HepG2 (cell line): ENCODE measurements around the gene CCT7. TPM values are rescaled to one million over a fixed set of nuclear protein-coding genes. Genes with fewer than 3 reads are reported as not detected.

ENCODE experiments used
- DPF2 ChIP-seq: sonication (generic); formaldehyde crosslinking; IDR thresholded peaks from 2 replicates; pipeline ENCODE4 v1.4.0; 2020; ENCODE audit warnings: mild to moderate bottlenecking, low read depth, missing genetic modification reagents, borderline replicate concordance
- ETV5 ChIP-seq: IDR thresholded peaks from 2 replicates; pipeline ENCODE4 v1.6.1; 2018; ENCODE audit warnings: missing biosample characterization, missing genetic modification reagents, inconsistent platforms, borderline replicate concordance
- NCOR1 ChIP-seq: fragments of 200-600 bp; sonication (generic); IDR thresholded peaks from 2 replicates; pipeline ENCODE4 v1.7.0; 2017; ENCODE audit warnings: antibody characterized with exemption, low read length, borderline replicate concordance
- NR2F2 ChIP-seq: IDR thresholded peaks from 2 replicates; pipeline ENCODE4 v1.6.1; 2012; ENCODE audit warnings: low read depth, inconsistent platforms, borderline replicate concordance
- STAT5B ChIP-seq: sonication (generic); formaldehyde crosslinking; IDR thresholded peaks from 2 replicates; pipeline ENCODE4 v1.4.0; 2020; ENCODE audit warnings: missing genetic modification reagents
- TP53 ChIP-seq: sonication (generic); formaldehyde crosslinking; conservative IDR thresholded peaks from 2 replicates; pipeline ENCODE4 v1.4.0; 2020; ENCODE audit warnings: missing genetic modification reagents
- ZBTB38 ChIP-seq: sonication (generic); formaldehyde crosslinking; IDR thresholded peaks from 2 replicates; pipeline ENCODE4 v1.5.1; 2020; ENCODE audit warnings: mild to moderate bottlenecking, missing genetic modification reagents
- ZNF224 ChIP-seq: sonication (generic); formaldehyde crosslinking; IDR thresholded peaks from 2 replicates; pipeline ENCODE4 v1.5.0; 2020; ENCODE audit warnings: mild to moderate bottlenecking, missing genetic modification reagents
- ZNF292 ChIP-seq: sonication (generic); formaldehyde crosslinking; IDR thresholded peaks from 2 replicates; pipeline ENCODE4 v1.8.1; 2022; ENCODE audit warnings: mild to moderate bottlenecking, low read depth, missing genetic modification reagents, borderline replicate concordance
- ZNF768 ChIP-seq: sonication (generic); formaldehyde crosslinking; IDR thresholded peaks from 2 replicates; pipeline ENCODE4 v1.4.0; 2020; ENCODE audit warnings: missing genetic modification reagents
- polyA plus RNA-seq, 8 experiments: library from polyadenylated mRNA; depleted of rRNA in 3 of 8; stranded (reverse) in 7 of 8; unstranded in 1 of 8; fragments of >200 nt; fragmentation: Illumina TruSeq in 4 of 8; extraction: Trizol in 4 of 8; gene quantifications; 2 replicates each; pipeline versions ENCODE4 v1.2.1 to v1.2.3, GENCODE V29; 2011 to 2016; ENCODE audit warnings: low read depth in 4 of 8, missing spikeins in 1 of 8, mixed read lengths in 1 of 8; ENCODE audit not compliant: insufficient read depth in 1 of 8
- total RNA-seq, 5 experiments: library from RNA; depleted of rRNA; stranded (reverse); fragments of >200 nt; fragmentation: Illumina TruSeq; extraction: Trizol; gene quantifications; 2 replicates each; pipeline ENCODE4 v1.2.3, GENCODE V29; 2016; ENCODE audit warnings: low read depth in 1 of 5
- TF ChIP-seq, protein P1 (sequence below): sonication (generic); formaldehyde crosslinking; IDR thresholded peaks from 2 replicates; pipeline ENCODE4 v1.5.1; 2020; ENCODE audit warnings: mild to moderate bottlenecking, moderate library complexity, missing genetic modification reagents
- TF ChIP-seq, protein P2 (sequence below): sonication (generic); formaldehyde crosslinking; IDR thresholded peaks from 2 replicates; pipeline ENCODE4 v1.4.0; 2020; ENCODE audit warnings: mild to moderate bottlenecking, missing genetic modification reagents
- TF ChIP-seq, protein P3 (sequence below): sonication (generic); formaldehyde crosslinking; IDR thresholded peaks from 2 replicates; pipeline ENCODE4 v1.8.0; 2022; ENCODE audit warnings: missing genetic modification reagents, low read depth, mild to moderate bottlenecking, borderline replicate concordance
- TF ChIP-seq, protein P4 (sequence below): sonication (generic); formaldehyde crosslinking; IDR thresholded peaks from 2 replicates; pipeline ENCODE4 v1.4.0; 2020; ENCODE audit warnings: mild to moderate bottlenecking, missing genetic modification reagents

Gene CCT7
- total and polyA plus RNA-seq, 2 of the 13 experiments (the other 11 are each of a cell fraction or from before 2014, with no cell fraction given) = 347 to 517 TPM

DNA sequence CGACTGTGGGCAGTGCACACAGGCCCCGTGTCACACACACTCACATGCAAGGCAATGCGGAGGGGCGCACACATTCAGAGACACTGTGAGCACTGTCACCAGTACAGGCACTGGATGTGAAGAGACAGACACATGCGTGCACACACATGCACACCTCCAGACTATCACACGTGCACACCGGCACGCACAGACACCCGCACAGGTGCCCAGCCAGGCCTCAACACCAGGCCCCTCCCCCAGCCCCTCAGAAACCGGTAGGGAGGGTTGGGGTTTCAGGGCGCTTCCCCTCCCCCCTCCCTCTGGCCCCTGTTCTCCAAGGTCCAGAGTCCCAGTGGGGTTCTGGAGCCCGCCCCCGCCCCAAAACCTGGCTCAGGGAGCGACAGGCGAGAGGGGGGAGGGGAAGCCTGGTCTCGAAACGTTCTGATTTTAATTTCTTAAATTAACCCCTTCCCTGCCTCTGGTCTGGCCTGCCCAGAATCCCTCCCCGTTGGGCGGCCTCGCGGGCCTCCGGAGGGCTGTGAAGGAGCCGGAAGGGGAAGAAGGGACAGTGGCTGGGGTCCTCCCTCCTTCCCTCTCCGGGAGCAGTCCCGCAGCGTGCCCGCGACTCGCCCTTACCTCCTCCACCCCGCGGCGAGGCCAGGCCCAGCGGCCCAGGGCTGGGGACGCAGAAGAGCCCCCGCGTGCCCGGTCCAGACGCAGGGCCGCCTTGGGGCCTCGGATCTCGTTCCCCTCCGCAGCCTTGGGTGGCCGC lies 49.6 kb downstream of the CCT7 start (continued):
- TF ChIP-seq, protein P1, sequence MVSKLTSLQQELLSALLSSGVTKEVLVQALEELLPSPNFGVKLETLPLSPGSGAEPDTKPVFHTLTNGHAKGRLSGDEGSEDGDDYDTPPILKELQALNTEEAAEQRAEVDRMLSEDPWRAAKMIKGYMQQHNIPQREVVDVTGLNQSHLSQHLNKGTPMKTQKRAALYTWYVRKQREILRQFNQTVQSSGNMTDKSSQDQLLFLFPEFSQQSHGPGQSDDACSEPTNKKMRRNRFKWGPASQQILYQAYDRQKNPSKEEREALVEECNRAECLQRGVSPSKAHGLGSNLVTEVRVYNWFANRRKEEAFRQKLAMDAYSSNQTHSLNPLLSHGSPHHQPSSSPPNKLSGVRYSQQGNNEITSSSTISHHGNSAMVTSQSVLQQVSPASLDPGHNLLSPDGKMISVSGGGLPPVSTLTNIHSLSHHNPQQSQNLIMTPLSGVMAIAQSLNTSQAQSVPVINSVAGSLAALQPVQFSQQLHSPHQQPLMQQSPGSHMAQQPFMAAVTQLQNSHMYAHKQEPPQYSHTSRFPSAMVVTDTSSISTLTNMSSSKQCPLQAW (CRISPR knock-in tag) = no peak; the same call in 1 of the 2 replicates
- TF ChIP-seq ZNF224 (CRISPR knock-in tag) (0 out of 2 replicates have a peak, but pooled peaks have one; percentile 43), NR2F2 (no peak), NCOR1 (no peak), ZNF292 (0 out of 2 replicates have a peak, but pooled peaks have one; percentile 1), ZBTB38 (no peak), DPF2 (CRISPR knock-in tag) (no peak), STAT5B (CRISPR knock-in tag) (no peak), TP53 (CRISPR knock-in tag) (no peak), ZNF768 (CRISPR knock-in tag) (peak; percentile 62; the same call in 1 of the 2 replicates), ETV5 (CRISPR knock-in tag) (peak; percentile 8; the same call in 1 of the 2 replicates)
- TF ChIP-seq, protein P2, sequence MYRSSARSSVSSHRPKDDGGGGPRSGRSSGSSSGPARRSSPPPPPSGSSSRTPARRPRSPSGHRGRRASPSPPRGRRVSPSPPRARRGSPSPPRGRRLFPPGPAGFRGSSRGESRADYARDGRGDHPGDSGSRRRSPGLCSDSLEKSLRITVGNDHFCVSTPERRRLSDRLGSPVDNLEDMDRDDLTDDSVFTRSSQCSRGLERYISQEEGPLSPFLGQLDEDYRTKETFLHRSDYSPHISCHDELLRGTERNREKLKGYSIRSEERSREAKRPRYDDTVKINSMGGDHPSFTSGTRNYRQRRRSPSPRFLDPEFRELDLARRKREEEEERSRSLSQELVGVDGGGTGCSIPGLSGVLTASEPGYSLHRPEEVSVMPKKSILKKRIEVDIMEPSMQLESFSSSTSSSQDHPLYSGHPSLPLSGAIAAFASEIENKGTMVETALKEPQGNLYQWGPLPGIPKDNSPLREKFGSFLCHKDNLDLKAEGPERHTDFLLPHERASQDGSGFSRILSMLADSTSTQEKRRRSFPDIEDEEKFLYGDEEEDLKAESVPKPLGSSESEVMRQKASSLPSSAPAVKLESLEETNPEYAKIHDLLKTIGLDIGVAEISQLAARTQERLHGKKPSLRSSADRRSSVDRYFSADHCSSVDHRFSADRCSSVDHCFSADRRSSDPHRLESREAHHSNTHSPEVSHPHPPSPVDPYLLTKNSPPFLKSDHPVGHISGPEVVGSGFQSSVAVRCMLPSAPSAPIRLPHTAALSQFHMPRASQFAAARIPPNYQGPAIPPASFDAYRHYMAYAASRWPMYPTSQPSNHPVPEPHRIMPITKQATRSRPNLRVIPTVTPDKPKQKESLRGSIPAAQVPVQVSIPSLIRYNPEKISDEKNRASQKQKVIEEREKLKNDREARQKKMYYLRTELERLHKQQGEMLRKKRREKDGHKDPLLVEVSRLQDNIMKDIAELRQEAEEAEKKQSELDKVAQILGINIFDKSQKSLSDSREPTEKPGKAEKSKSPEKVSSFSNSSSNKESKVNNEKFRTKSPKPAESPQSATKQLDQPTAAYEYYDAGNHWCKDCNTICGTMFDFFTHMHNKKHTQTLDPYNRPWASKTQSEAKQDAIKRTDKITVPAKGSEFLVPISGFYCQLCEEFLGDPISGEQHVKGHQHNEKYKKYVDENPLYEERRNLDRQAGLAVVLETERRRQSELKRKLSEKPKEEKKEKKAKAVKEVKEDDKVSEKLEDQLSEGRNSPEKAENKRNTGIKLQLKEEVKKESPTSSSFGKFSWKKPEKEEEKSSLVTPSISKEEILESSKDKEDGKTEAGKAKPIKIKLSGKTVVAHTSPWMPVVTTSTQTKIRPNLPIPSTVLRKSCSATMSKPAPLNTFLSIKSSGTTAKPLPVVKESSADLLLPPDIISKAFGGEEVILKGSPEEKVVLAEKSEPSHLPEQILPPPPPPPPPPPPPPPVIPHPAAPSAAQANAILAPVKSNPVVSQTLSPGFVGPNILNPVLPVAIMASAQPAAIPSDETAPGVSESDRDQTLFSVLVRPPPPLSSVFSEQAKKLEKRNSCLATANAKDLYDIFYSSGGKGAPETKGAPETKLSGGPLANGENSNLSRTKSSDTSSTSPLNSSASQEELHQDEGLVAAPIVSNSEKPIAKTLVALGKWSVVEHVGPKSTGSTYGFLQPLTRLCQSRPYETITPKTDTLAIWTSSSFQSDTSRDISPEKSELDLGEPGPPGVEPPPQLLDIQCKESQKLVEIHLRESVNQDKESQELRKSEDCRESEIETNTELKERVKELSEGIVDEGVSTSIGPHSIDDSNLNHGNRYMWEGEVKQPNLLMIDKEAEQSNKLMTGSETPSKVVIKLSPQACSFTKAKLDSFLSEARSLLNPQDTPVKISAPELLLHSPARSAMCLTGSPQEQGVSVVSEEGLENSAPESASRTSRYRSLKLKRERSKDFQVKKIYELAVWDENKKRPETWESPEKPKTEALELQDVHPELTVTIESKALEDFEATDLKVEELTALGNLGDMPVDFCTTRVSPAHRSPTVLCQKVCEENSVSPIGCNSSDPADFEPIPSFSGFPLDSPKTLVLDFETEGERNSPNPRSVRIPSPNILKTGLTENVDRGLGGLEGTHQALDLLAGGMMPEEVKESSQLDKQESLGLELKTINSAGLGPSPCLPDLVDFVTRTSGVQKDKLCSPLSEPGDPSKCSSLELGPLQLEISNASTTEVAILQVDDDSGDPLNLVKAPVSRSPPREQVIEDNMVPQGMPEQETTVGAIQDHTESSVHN (CRISPR knock-in tag) = no peak
- TF ChIP-seq, protein P3, sequence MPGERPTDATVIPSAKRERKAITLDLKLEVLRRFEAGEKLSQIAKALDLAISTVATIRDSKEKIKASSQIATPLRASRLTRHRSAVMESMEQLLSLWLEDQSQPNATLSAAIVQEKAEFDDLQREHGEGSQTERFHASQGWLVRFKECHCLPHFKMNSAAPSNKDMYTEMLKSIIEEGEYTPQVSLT (CRISPR knock-in tag) = no peak
- TF ChIP-seq, protein P4, sequence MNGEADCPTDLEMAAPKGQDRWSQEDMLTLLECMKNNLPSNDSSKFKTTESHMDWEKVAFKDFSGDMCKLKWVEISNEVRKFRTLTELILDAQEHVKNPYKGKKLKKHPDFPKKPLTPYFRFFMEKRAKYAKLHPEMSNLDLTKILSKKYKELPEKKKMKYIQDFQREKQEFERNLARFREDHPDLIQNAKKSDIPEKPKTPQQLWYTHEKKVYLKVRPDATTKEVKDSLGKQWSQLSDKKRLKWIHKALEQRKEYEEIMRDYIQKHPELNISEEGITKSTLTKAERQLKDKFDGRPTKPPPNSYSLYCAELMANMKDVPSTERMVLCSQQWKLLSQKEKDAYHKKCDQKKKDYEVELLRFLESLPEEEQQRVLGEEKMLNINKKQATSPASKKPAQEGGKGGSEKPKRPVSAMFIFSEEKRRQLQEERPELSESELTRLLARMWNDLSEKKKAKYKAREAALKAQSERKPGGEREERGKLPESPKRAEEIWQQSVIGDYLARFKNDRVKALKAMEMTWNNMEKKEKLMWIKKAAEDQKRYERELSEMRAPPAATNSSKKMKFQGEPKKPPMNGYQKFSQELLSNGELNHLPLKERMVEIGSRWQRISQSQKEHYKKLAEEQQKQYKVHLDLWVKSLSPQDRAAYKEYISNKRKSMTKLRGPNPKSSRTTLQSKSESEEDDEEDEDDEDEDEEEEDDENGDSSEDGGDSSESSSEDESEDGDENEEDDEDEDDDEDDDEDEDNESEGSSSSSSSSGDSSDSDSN (CRISPR knock-in tag) = peak; percentile 11; the same call in 1 of the 2 replicates
